Smooth muscle cell (in vitro differentiated cells): ENCODE data around the gene KIF13A. TPM values are rescaled to one million over a fixed set of nuclear protein-coding genes. Genes with fewer than 3 reads are reported as not detected.
"Not testable (repeated sequence)": the region's sequence is repeated elsewhere in the genome, so short reads cannot be mapped to it uniquely, and the experiment has no call there.

Experiments
- DNase-seq: peaks from one replicate; lab custom pipeline; 2025; ENCODE audit not compliant: unreplicated experiment; lab: John Stamatoyannopoulos, UW
- H2AFZ ChIP-seq: fragments of 200-600 bp; sonication (generic); 2 replicates; pipeline ENCODE4 v1.6.0; 2016; ENCODE audit warnings: antibody characterized with exemption, low read depth, mild to moderate bottlenecking
- H3F3A ChIP-seq: fragments of 200-600 bp; sonication (generic); 2 replicates; pipeline ENCODE4 v1.6.0; 2017; ENCODE audit warnings: antibody characterized with exemption, low read depth
- H3K27ac ChIP-seq: fragments of 200-600 bp; sonication (generic); 2 replicates; pipeline ENCODE4 v1.5.1; 2016; ENCODE audit warnings: low read depth, mild to moderate bottlenecking
- H3K27me3 ChIP-seq: fragments of 200-600 bp; sonication (generic); 2 replicates; pipeline ENCODE4 v1.6.1; 2016; ENCODE audit warnings: low read depth, mild to moderate bottlenecking
- H3K36me3 ChIP-seq: fragments of 200-600 bp; sonication (generic); 2 replicates; pipeline ENCODE4 v1.5.1; 2016; ENCODE audit warnings: low read depth
- H3K4me1 ChIP-seq: fragments of 200-600 bp; sonication (generic); 2 replicates; pipeline ENCODE4 v1.5.1; 2016; ENCODE audit warnings: low read depth
- H3K4me2 ChIP-seq: fragments of 200-600 bp; sonication (generic); 2 replicates; pipeline ENCODE4 v1.6.0; 2016; ENCODE audit warnings: mild to moderate bottlenecking
- H3K4me3 ChIP-seq: fragments of 200-600 bp; sonication (generic); 2 replicates; pipeline ENCODE4 v1.5.1; 2016; ENCODE audit warnings: mild to moderate bottlenecking
- H3K79me2 ChIP-seq: fragments of 200-600 bp; sonication (generic); 2 replicates; pipeline ENCODE4 v1.6.0; 2016; ENCODE audit warnings: low read depth, mild to moderate bottlenecking
- H3K9ac ChIP-seq: fragments of 200-600 bp; sonication (generic); 2 replicates; pipeline ENCODE4 v1.6.0; 2016; ENCODE audit warnings: low read depth
- H3K9me3 ChIP-seq: fragments of 200-600 bp; sonication (generic); replicated peaks from 2 replicates; pipeline ENCODE4 v1.5.1; 2016; ENCODE audit warnings: low read depth
- H4K20me1 ChIP-seq: fragments of 200-600 bp; sonication (generic); 2 replicates; pipeline ENCODE4 v1.6.0; 2016; ENCODE audit warnings: low read depth
- CTCF ChIP-seq: fragments of 200-600 bp; sonication (generic); IDR thresholded peaks from 2 replicates; pipeline ENCODE4 v1.5.1; 2017; ENCODE audit warnings: borderline replicate concordance, mild to moderate bottlenecking, antibody characterized with exemption; ENCODE audit not compliant: insufficient read depth, poor library complexity, severe bottlenecking
- WGBS: methylation state at CpG from one replicate; pipeline ENCODE4 v1.1.7; 2016; ENCODE audit warnings: low lambda C conversion rate; 5-methylcytosine and 5-hydroxymethylcytosine counted together
- polyA plus RNA-seq: library from polyadenylated mRNA; unstranded; fragments of >200 nt; fragmentation: Nextera tagmentation; extraction: Ambion mirVana; gene quantifications from 2 replicates; pipeline ENCODE4 v1.2.1, GENCODE V29; 2016
- total RNA-seq: library from RNA; depleted of rRNA; stranded (reverse); fragments of >200 nt; gene quantifications from 2 replicates; pipeline ENCODE4 v1.2.3, GENCODE V29; 2014

KIF13A gene
- total and polyA plus RNA-seq, 2 experiments from 2014 or later = 10.4 to 28.4 TPM

GRCh38 chr6:18016698-18017097 lies 29.3 kb upstream of the KIF13A start:
- DNase-seq = no peak
- Histone ChIP-seq H2AFZ (no peak overlapping the region), H3K9ac (no peak overlapping the region), H3K4me1 (no peaks in the 10 kb centered on the region), H3K9me3 (no peaks in the 10 kb centered on the region), H3K27me3 (no peaks in the 10 kb centered on the region), H3K4me2 (no peak overlapping the region), H3K27ac (no peak overlapping the region), H3K79me2 (no peaks in the 10 kb centered on the region), H3K4me3 (no peak overlapping the region), H3F3A (peaks cover 2% of the 10 kb centered on the region), H4K20me1 (no peaks in the 10 kb centered on the region), H3K36me3 (no peaks in the 10 kb centered on the region)
- no peak for TF ChIP-seq CTCF
- 45% methylated on average over 5 of the region's 5 CpGs for WGBS

GRCh38 chr6:18016133-18016532 lies 28.7 kb upstream of the KIF13A start:
- H3K27ac ChIP-seq = no peak overlapping the region
- no peaks in the 10 kb centered on the region for H4K20me1 ChIP-seq
- no peaks in the 10 kb centered on the region for H3K36me3 ChIP-seq
- no peak overlapping the region for H3K4me2 ChIP-seq
- no peak overlapping the region for H3K4me3 ChIP-seq
- no peak for TF ChIP-seq CTCF
- H2AFZ ChIP-seq = no peak overlapping the region
- H3K79me2 ChIP-seq = no peaks in the 10 kb centered on the region
- DNase-seq = no peak
- no peaks in the 10 kb centered on the region for H3F3A ChIP-seq
- H3K9ac ChIP-seq = no peak overlapping the region
- H3K27me3 ChIP-seq = no peaks in the 10 kb centered on the region
- no peaks in the 10 kb centered on the region for H3K9me3 ChIP-seq
- no peaks in the 10 kb centered on the region for H3K4me1 ChIP-seq

GRCh38 chr6:18011287-18011686 lies 23.9 kb upstream of the KIF13A start:
- H3K4me1 ChIP-seq = no peaks in the 10 kb centered on the region
- no peak overlapping the region for H3K4me3 ChIP-seq
- H4K20me1 ChIP-seq = no peaks in the 10 kb centered on the region
- H3K36me3 ChIP-seq = no peaks in the 10 kb centered on the region
- H3K79me2 ChIP-seq = no peaks in the 10 kb centered on the region
- no peak for DNase-seq
- no peaks in the 10 kb centered on the region for H3F3A ChIP-seq
- H3K9me3 ChIP-seq = no peaks in the 10 kb centered on the region
- no peak overlapping the region for H2AFZ ChIP-seq
- H3K4me2 ChIP-seq = no peak overlapping the region
- no peak overlapping the region for H3K27ac ChIP-seq
- TF ChIP-seq CTCF = no peak
- 98% methylated on average over 30 of the region's 30 CpGs for WGBS
- no peak overlapping the region for H3K9ac ChIP-seq
- H3K27me3 ChIP-seq = no peaks in the 10 kb centered on the region

GRCh38 chr6:18010540-18010939 lies 23.1 kb upstream of the KIF13A start:
- not testable (repeated sequence) for H3F3A ChIP-seq, H3K79me2 ChIP-seq, H3K4me2 ChIP-seq, H3K4me1 ChIP-seq, H2AFZ ChIP-seq, H3K4me3 ChIP-seq, DNase-seq, H3K36me3 ChIP-seq, H3K27ac ChIP-seq, H3K9ac ChIP-seq, H3K9me3 ChIP-seq, H3K27me3 ChIP-seq, H4K20me1 ChIP-seq
- 100% methylated on average over 4 of the region's 4 CpGs for WGBS
